ENCODE data around the gene CD44.
A peak's percentile ranks its signal among the peaks of the same experiment; 100 is the strongest.

CD44 gene

DNA sequence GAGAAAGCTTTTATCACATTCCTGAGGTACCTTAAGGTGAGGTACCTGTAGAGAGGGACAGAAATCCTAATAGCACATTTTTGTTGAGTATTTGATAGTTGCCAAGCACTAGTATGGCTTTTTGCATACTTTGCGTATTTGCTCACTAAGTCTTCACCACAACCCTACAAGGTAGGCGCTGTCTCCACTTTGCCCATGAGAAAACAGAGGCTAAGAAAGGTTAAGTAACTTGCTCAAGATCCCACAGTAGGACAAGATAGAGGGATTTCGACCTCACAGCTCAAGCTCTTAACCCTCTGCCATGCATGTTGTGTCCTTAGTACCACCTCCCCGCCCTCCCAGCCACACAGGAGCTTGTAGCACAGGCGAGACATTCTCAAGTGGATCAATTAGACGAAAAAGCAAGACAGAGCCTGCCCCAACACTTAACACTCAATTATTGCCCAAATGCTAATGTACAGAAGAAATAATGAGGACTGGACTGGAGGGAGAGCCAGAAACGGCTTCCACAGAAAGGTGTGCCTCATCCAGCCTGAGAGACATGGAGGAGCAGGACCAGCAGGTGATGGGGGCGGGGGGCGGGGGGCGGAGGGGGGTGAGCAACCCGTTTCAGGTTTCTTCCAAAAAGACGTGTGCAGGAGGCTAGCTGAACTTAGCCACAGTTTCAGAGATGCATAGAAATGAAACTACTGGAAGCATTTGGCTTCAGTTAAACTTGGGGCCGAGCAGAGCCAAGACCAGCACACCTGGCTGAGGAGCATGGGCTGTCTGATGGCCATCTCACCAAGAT is 26.7 kb upstream of the CD44 start:
- ATAC-seq: no peak
- no peak for DNase-seq

DNA sequence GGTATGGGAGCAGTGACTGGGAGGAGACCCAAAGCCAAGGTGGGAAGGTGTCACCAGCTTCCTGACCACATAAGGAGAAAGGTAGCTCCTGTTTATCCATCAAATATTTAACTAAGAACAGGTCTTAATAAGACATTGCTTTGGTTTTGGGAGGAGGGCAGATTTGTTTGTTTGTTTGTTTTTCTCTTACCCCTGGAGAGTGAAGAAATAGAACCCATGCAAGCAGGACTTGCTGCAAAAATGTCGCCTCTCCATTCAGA is 26.2 kb upstream of the CD44 start:
- ATAC-seq (no peak), DNase-seq (no peak)

DNA sequence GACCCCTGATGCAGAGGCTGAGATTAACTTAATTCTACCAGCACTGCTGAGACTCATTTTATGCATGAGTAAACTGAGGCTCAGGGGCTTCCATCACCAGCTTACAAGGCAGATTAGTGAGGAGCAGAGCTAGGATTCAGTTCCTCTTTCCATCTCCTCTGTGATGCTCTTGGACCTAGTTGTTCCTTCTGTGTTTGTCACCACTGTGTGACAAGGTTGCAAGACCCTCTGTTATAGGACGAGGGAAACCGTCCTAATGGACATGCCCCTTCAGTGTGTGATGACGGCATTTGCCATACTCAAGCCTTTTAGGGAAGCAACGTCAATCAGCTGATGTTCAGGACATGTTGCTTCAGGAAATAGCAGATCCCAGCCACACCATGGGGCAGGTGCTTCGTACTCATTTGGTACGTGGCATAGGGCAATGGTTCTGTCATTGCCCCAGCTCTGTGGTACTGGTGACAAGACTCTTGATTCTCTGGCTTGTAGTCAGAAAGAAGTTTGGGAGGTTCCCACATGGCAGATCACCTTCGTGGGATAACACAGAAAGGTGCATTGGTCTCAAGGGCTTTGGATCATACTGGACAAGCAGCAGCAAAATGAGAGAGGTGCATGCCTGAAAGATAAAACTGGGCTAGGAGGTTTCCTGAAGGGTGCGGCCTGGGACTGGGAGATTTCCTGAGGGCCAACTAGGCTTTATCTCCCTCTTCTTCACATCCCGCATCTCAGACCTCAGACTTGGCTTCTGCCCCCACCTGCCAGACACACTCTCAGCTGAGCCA is 23.9 kb upstream of the CD44 start:
- DNase-seq: no peak
- ATAC-seq: no peak

DNA sequence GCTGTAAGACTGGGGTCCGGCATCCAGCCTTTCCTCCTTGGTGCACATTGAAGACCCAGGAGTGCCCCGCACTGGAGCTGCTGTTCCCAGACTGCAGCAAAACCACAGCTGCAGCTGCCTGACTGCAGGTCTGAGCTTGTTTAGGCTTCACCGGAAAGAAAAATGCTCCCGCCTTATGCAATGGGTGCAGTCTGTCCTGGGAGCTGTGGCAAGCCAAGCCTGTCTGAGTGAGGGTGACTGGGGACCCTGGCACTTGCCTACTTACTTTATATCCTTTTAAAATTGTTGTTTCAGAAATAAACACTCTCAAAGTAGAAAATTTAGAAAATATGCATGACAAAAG is 23.3 kb upstream of the CD44 start:
- DNase-seq (no peak), ATAC-seq (no peak)

DNA sequence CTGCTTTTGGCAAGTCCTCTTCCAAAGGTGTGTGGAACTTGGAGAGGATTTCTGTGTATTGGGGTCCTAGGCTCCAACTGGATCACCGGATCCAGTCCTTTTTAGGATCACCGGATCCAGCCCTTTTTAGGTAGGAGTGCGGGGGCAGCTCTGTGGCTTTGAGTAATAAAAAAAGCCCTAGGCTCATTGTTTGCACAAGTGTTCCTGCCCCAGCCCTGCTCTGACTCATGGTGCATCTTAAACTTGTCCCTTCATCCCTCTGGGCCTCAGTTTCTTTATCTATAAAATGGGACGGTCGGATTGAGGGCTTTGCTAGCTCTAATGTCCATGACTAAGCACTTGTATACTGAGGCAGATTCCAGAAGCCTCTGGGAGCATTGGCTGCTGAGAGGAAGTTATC is 22.7 kb upstream of the CD44 start:
- DNase-seq: no peak
- ATAC-seq: no peak

DNA sequence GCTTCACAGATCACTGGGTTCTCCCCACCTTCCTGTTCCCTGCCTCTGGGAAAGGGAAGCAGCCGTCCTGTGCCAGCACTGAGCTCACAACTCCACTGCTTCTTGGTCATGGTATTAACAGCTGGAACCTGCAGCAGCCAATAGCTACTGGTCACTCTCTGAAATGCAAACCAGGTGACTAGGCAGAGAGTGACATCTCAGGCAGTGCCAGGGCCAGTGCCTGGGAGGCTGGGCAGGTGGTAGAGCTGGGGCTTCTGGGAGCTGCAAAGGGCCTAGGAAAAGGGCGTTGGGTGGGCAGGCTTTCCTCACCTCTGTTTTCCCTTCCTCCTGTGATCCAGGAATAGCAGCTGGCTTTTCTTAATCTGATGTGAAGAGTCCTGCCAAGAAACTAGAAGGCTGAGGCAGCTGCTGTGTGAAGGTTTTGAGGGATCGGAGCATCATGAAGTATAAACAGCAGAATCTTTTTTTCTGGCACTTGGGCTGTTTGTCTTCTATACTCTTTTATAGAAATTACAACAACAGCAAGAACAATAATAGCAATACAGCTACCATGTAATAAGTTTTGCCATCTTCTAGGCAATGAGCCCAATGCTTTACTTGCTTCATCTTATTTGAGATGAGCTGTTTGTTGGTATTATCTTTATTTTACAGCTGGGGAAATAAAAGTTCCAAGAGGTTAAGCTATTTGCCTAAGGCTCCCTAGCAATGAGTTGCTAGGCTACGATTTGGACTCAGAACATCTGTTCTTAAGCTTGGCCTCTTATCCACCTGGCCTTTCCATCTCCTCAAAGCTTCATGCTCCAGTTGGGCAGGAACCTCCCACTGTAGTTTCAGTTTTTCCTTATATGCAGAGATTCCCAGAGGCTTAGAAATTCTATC is 22.0 kb upstream of the CD44 start:
- no peak for ATAC-seq
- DNase-seq: no peak

DNA sequence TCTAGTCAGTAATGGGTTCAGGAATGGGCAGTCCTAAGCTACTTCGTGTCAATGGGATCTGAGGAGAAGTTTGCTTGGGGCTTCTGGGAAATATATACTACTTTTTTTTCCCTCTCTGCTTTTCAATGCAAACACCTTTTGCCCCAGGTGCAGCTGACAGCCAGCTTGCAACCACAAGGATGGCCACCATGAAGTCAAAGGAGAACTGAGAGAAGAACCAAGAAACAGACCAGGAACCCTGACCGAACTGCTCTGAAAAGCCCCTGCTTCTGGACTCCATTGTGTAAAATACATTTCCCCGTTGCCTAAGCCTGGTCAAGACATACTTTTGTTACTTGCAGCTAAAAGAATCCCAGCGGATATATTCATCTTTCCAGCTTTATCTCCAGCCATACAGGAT is 20.1 kb upstream of the CD44 start:
- no peak for DNase-seq
- ATAC-seq: no peak

DNA sequence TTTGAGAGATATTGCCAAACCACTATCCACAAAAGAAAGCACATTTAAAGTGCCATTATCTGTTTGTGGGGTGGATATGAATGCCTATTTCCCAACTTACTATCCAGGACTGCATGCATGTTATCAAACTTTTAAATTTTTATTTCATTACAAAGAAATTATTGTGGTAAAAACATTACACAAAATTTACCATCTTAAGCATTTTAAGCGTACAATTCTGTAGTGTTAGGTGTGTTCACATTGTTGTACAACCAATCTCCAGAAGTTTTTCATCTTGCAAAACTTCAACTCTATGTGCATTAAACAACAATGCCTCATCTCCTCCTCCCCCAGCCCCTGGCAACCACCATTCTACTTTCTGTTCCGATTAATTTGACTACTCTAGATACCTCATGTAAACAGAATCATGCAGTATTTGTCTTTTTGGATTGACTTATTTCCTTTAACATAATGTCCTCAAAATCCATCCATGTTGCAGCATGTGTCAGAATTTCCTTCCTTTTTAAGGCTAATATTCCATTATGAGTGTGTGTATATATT is 17.6 kb upstream of the CD44 start:
- no peak for DNase-seq
- no peak for ATAC-seq

DNA sequence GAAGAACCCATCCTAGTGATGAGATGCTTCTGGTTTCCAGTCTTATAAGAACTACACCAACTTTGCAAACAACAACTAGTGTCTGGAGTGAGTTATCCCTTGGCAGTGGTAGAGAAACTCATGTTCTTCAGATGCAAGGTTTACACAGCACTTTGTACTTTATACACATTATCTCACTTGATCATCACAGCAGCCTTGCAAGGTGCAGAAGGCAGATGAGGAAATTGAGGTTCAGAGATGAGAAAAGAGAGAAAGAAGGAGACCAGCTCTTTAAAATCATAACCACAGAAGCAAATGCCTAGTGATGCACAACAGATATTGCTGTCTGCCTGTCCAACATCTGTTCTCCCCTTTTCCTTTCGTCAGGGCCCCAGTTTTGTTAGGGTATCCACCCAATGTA is 16.7 kb upstream of the CD44 start:
- DNase-seq (no peak), ATAC-seq (no peak)

DNA sequence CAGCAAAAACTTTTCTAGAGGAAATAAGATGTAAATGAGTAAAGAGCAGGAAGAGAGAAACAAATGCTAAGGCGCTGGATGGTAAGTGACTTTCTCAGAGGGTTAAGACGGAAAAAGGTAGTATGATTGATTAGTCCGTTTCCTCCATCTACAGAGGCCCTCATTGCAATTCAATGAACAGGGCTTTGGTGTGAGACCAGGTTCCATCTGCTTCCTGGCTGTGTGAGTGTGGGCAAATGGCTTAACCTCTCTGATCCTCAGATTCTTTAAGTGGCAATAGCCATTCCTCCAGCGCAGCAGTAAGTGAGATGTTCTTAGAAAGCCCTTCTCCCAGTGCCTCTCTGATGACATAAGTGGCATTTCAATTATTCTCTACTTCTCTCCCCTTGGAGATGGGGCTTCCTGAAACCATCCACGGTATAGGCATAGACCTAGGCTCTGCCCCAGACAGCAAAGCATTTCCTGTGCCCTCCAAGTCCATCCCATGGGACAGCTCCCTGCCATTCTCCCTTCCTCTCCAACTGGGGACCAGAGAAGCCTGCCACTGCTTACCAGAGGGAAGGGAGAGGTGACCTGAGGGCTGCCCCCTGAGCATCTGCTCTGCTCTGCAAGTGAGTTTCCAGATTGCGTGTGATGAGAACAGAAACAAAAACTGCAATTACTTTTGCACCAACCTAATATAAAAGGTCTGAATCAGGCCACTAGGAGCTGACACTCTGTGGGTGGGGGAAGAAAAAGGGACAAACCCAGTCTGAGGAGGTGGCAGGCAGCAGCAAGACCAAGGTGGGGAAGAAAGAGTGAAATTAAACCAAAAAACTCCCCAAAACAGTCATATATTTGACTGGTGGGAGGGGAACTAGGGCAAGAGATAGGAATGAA is 12.7 kb upstream of the CD44 start:
- DNase-seq: peak; percentile 58

DNA sequence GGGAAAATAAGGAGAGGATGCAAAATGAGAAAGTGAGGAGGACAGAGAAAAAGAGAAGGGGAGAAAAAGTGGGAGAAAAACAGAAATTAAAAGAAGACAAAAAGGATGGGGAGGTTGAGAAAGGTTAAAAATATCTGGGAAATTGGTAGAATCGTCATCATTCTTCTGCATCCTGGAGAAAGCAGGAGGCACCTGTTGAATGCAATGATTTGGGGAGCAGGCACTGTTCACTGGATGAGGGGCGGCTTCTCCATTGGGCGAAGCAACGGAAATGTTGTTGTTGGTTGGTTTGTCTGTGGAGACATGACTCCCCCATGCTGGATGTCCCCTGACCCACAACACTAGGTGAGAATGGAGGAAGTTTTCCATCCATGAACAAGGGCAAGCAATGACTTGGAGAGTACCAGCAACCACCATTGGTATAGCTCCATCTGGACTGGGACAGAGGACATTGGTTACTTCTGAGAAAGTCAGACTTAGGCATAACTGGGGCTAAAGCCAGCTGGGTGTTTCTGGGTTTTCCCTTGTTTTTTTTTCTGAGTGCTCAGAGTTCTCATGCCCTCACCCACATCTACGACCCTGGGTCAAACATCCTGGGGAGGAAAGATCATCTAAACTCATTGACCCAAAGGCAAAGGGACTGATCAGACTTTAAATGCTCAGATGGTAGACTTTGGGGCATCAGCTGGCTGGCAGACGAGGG is 11.9 kb upstream of the CD44 start:
- no peak for DNase-seq
- ATAC-seq: peak; percentile 17

More for the DNA sequence above, 12.7 kb upstream of the CD44 start:
- peak; percentile 86 for ATAC-seq

DNA sequence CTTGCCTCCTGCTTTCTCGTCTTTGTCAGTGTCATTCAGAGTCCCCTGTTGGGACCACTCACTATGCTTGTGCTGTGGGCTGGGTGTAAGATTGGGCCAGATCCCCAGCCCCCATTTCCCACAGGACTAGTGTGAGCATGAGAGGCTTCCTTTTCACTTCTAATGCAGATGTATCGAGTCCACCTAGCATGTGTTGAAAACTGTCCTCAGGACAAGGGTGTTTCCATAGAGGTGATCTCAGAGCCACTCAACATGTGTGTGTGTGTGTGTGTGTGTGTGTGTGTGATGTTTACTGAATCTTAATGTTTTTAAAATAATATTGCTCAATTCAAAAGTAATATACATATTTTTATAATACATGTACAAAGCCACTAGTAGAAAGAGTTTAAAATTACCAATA is 11.4 kb upstream of the CD44 start:
- DNase-seq (no peak), ATAC-seq (peak; percentile 2)

DNA sequence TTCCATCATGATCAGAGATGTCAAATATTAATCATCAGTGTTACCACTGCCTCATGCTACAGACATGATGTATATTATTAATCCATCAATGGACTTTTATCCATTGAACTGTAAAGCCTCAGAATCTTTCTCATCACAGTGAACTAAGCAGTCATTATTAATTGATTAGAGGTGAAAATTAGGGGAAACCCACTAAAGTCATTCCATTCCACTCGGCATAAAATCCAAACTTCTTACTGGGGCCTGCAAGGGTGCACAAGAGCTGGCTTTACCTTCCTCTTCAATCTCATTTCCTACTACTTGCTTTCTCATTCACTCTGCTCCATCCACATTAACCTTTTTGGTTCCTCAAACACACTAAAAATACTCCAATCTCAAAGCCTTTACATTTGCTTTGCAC is 7.9 kb upstream of the CD44 start:
- no peak for ATAC-seq

DNA sequence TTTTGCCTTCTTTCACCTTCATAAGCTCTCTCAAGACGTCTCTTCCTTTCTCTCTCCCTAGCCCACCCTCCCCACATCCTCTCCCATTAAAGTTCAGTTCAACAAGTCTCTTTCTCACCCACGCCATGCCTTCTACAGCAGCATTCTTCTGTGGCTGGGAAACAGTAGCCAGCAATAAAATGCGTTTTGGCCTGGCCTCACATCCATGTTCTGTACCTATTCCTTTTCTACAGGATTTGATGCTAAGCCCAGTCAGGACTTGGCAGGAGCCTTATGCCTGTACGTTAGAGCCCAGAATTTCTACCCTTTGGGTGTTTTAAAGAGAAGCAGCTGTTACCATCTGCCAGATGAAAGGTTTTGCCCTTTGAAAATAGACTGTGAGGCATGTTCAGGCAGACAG is 7.1 kb upstream of the CD44 start:
- DNase-seq (no peak), ATAC-seq (no peak)

More for the DNA sequence above, 7.9 kb upstream of the CD44 start:
- DNase-seq: no peak

DNA sequence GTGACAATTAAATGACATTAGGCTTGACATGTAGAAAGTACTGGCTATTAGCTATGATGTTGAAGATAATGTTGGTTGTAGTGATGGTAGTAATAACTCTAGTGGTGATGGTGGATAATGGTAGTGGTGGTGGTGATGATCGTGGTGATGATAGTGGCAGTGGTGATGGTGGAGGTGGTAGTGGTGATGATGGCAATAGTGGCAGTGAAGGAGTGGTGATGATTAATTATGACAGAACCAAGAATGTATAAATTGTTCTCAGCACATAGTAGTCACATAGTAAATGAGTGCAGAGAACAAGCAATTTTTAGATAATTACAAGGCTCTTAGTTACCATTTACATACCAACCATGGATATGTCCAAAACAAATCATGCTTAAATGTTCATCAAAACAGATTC is 5.3 kb upstream of the CD44 start:
- ATAC-seq: peak; percentile 35

DNA sequence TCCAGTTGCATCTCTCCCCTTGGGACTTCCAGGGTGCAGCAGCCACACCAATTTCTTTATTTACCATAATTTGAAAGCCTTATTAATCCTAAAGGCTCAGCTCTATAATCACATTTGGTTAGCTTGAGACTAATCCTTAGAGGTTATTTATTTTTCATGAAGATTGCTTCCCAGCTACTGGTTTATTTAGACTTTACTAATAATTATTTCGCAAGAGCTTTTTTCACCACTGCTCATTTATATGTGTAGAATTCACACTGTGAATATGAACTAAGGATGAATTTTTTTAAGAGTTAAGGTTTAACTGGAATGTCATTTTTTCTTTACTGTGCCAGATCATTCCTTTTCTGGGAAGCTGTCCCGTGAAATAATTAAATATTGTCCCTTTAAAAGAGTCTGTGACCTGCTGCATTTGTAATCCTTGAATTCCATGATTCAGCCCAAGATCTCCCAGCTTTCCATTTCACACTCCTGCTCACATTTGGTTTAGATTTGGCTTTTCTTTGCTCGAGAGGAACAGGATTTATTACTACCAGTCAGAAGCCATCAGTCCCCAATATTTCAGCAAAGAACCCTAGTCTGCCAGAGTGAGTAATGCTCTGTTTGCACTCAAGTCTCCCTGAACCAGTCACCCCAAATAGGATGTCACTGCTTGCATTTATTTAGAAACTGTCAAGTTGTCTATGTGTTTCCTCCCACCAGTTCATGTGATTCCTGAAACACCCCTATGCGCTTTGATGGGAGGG is 4.4 kb upstream of the CD44 start:
- ATAC-seq: no peak
- no peak for DNase-seq

More for the DNA sequence above, 5.3 kb upstream of the CD44 start:
- DNase-seq: no peak

DNA sequence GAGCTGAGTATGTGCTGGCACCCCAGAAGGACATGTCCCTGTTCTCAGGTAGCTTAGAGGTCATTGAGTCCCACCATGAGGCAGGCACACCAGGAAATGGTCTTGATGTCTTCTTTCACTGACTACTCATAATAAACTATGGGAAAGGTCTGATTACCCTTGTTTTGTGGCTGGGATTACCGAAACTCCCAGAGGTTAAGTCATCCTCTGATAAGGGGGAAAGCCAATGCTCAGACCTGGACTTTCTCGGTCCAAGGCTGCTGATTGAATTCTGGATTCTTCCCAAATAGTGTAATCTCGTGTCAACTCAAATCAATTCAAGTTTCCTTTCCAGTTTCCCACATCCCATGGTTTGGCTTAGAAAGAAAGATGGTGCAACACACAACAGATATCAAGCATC is 3.7 kb upstream of the CD44 start:
- no peak for ATAC-seq
- no peak for DNase-seq

DNA sequence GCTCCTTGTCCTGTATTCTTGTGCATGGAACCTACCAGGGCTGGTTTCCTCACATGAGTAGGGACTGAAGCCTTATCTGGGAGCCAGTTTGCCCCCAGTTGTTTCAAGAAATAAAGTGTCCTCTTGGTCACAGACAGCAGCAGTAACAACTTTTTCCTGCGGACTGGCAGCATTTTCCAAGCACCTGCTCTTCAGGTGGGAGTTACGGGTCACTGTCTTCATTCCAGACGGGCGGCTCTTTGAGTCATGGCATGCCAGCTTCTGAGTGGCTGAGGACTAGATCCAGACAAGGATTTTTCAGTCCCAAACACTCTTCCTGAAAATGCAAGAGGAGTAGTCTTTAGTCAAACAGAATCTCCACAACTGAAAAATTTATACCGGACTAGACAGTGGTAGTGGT is 2.7 kb upstream of the CD44 start:
- no peak for DNase-seq
- no peak for ATAC-seq

DNA sequence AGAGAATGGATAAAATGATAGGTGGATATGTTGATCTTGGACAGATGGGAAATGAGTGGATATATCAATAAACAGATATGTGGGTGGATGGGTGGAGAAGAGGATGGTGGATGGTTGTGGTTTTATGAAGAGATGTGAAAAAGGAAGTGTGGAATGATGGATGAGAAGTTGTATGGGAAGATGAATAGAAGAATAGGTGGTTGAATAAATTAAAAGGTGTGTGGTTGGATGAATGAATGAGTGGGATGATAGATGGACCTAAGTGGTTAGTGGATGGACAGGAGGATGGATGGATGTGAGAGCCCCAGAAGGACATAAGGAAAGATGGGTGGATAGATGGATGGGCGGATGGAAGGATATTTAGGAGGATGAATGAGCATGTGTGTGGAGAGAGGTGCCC is 913 bp upstream of the CD44 start:
- DNase-seq (no peak), ATAC-seq (no peak)

DNA sequence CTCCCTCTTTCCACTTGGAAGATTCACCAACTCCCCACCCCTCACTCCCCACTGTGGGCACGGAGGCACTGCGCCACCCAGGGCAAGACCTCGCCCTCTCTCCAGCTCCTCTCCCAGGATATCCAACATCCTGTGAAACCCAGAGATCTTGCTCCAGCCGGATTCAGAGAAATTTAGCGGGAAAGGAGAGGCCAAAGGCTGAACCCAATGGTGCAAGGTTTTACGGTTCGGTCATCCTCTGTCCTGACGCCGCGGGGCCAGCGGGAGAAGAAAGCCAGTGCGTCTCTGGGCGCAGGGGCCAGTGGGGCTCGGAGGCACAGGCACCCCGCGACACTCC is 397 bp upstream of the CD44 start:
- DNase-seq: no peak
- no peak for ATAC-seq
